ENCODE data around the gene ZNF586.
"Not testable (repeated sequence)": the region's sequence is repeated elsewhere in the genome, so short reads cannot be mapped to it uniquely, and the experiment has no call there.

ZNF586 gene

GRCh38 chr19:57788114-57788692, 18.7 kb downstream of the ZNF586 start:
- Histone ChIP-seq H3K4me1 (ENCODE audit: control insufficient read depth in 5 of 5, insufficient read depth in 5 of 5, low read length in 5 of 5) (no peaks in the 10 kb centered on the region), H3K9me3 (ENCODE audit: control insufficient read depth in 5 of 5, low read length in 5 of 5) (peaks cover 0 to 38% (median 11%) of the 10 kb centered on the region in 5 donors), H3K9ac (ENCODE audit: low read length in 5 of 5) (no peak overlapping the region), H3K36me3 (ENCODE audit: control insufficient read depth in 5 of 5, insufficient read depth in 5 of 5, low read length in 5 of 5) (peaks cover 10 to 43% (median 24%) of the 10 kb centered on the region in 5 donors), H3K27me3 (ENCODE audit: control insufficient read depth in 5 of 5, insufficient read depth in 4 of 5, low read length in 5 of 5) (no peaks in the 10 kb centered on the region), H3K4me3 (ENCODE audit: low read depth in 1 of 5, low read length in 5 of 5) (no peak overlapping the region), H3K27ac (ENCODE audit: low read depth, low read length) (no peak overlapping the region)

DNA sequence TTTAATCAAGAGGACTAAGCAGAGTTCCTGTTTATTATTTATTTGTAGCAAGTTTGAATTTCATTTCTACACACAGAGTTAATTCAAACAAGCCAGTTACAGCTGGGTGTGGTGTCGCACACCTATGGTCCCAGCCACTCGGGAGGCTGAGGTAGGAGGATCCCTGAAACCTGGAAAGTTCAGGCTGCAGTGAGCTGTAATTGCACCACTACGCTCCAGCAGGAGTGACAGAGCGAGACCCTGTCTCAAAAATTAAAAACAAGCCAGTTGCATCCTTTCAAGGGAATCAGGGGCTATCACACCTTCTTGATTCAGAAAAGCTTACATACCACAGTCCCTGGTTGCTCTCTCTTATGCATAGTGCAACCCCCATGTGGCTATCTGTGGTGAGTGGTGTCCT, 19.8 kb downstream of the ZNF586 start:
- Histone ChIP-seq H3K27ac (ENCODE audit: low read depth, low read length) (no peak overlapping the region), H3K36me3 (ENCODE audit: control insufficient read depth in 5 of 5, insufficient read depth in 5 of 5, low read length in 5 of 5) (peaks cover 10 to 43% (median 24%) of the 10 kb centered on the region in 5 donors), H3K9me3 (ENCODE audit: control insufficient read depth in 5 of 5, low read length in 5 of 5) (peaks cover 0 to 38% (median 11%) of the 10 kb centered on the region in 5 donors), H3K4me3 (ENCODE audit: low read depth in 1 of 5, low read length in 5 of 5) (no peak overlapping the region), H3K27me3 (ENCODE audit: control insufficient read depth in 5 of 5, insufficient read depth in 4 of 5, low read length in 5 of 5) (no peaks in the 10 kb centered on the region), H3K9ac (ENCODE audit: low read length in 5 of 5) (no peak overlapping the region), H3K4me1 (ENCODE audit: control insufficient read depth in 5 of 5, insufficient read depth in 5 of 5, low read length in 5 of 5) (no peaks in the 10 kb centered on the region)

DNA sequence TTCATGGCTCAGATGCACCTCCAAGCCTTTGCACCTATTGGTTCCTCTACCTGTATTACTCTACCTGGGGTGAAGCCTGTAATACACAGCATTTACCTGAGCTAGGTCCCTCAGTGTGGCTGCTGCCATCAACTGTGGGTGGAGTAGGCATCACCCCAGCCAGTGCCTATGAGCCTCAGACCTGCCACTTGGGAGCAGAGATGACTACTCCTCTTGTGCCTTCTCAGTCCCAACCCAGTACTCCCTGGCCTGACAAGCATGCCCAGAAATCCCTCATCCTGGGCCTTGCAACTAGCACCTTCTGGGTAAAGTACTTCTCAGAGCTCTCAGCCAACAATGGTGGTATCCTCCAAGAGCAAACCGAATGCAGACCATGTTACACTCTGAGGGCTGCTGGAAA, 27.1 kb downstream of the ZNF586 start:
- H3K9ac ChIP-seq (ENCODE audit: low read length in 5 of 5); H3K4me3 ChIP-seq (ENCODE audit: low read depth in 1 of 5, low read length in 5 of 5); H3K9me3 ChIP-seq (ENCODE audit: control insufficient read depth in 5 of 5, low read length in 5 of 5); H3K27me3 ChIP-seq (ENCODE audit: control insufficient read depth in 5 of 5, insufficient read depth in 4 of 5, low read length in 5 of 5); H3K27ac ChIP-seq (ENCODE audit: low read depth, low read length): not testable (repeated sequence)
- peaks cover 0 to 10% (median 0%) of the 10 kb centered on the region in 5 donors for H3K4me1 ChIP-seq (ENCODE audit: control insufficient read depth in 5 of 5, insufficient read depth in 5 of 5, low read length in 5 of 5)
- peaks cover 5 to 27% (median 16%) of the 10 kb centered on the region in 5 donors for H3K36me3 ChIP-seq (ENCODE audit: control insufficient read depth in 5 of 5, insufficient read depth in 5 of 5, low read length in 5 of 5)

GRCh38 chr19:57800696-57801095, 31.2 kb downstream of the ZNF586 start:
- Histone ChIP-seq H3K9ac (ENCODE audit: low read length in 5 of 5) (no peak overlapping the region), H3K36me3 (ENCODE audit: control insufficient read depth in 5 of 5, insufficient read depth in 5 of 5, low read length in 5 of 5) (peaks cover 0 to 13% (median 5%) of the 10 kb centered on the region in 5 donors), H3K4me1 (ENCODE audit: control insufficient read depth in 5 of 5, insufficient read depth in 5 of 5, low read length in 5 of 5) (peaks cover 0 to 28% (median 21%) of the 10 kb centered on the region in 5 donors)

GRCh38 chr19:57802269-57802668, 32.8 kb downstream of the ZNF586 start:
- H3K4me3 ChIP-seq (ENCODE audit: low read depth in 1 of 5, low read length in 5 of 5): no peak overlapping the region
- H3K27me3 ChIP-seq (ENCODE audit: control insufficient read depth in 5 of 5, insufficient read depth in 4 of 5, low read length in 5 of 5): no peaks in the 10 kb centered on the region
- peaks cover 0 to 3% (median 0%) of the 10 kb centered on the region in 5 donors for H3K36me3 ChIP-seq (ENCODE audit: control insufficient read depth in 5 of 5, insufficient read depth in 5 of 5, low read length in 5 of 5)
- H3K9ac ChIP-seq (ENCODE audit: low read length in 5 of 5): no peak overlapping the region
- H3K9me3 ChIP-seq (ENCODE audit: control insufficient read depth in 5 of 5, low read length in 5 of 5): no peaks in the 10 kb centered on the region
- peaks cover 0 to 29% (median 21%) of the 10 kb centered on the region in 5 donors for H3K4me1 ChIP-seq (ENCODE audit: control insufficient read depth in 5 of 5, insufficient read depth in 5 of 5, low read length in 5 of 5)
- no peak overlapping the region for H3K27ac ChIP-seq (ENCODE audit: low read depth, low read length)

More at GRCh38 chr19:57800696-57801095, 31.2 kb downstream of the ZNF586 start:
- no peaks in the 10 kb centered on the region for H3K9me3 ChIP-seq (ENCODE audit: control insufficient read depth in 5 of 5, low read length in 5 of 5)
- H3K27ac ChIP-seq (ENCODE audit: low read depth, low read length): no peak overlapping the region
- H3K27me3 ChIP-seq (ENCODE audit: control insufficient read depth in 5 of 5, insufficient read depth in 4 of 5, low read length in 5 of 5): no peaks in the 10 kb centered on the region
- no peak overlapping the region for H3K4me3 ChIP-seq (ENCODE audit: low read depth in 1 of 5, low read length in 5 of 5)

DNA sequence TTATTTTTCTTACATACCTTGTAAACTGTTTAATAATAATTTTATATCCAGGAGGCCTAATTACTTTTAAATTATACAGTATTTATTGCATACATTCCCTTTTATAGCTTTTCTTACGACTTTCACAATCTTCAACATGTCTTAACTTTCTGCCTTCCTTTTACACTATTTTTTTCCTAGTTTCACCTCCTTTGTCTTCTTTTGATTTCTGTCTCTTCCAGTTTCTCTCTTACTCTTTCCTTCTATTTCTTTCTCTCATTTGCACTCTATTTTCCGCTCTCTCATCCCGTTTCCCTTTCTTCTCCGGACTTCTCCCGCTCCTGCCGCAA, 33.8 kb downstream of the ZNF586 start:
- Histone ChIP-seq H3K9ac (ENCODE audit: low read length in 5 of 5) (peak overlapping the region; percentile 69 to 93 (median 86)), H3K4me1 (ENCODE audit: control insufficient read depth in 5 of 5, insufficient read depth in 5 of 5, low read length in 5 of 5) (peaks cover 6 to 33% (median 26%) of the 10 kb centered on the region in 5 donors)

GRCh38 chr19:57803594-57804325, 34.3 kb downstream of the ZNF586 start:
- Histone ChIP-seq H3K27me3 (ENCODE audit: control insufficient read depth in 5 of 5, insufficient read depth in 4 of 5, low read length in 5 of 5) (no peaks in the 10 kb centered on the region), H3K4me3 (ENCODE audit: low read depth in 1 of 5, low read length in 5 of 5) (peak overlapping the region; percentile 58 to 87 (median 74)), H3K27ac (ENCODE audit: low read depth, low read length) (peak overlapping the region; percentile 84), H3K9me3 (ENCODE audit: control insufficient read depth in 5 of 5, low read length in 5 of 5) (peaks cover 0 to 2% (median 0%) of the 10 kb centered on the region in 5 donors), H3K4me1 (ENCODE audit: control insufficient read depth in 5 of 5, insufficient read depth in 5 of 5, low read length in 5 of 5) (peaks cover 8 to 30% (median 21%) of the 10 kb centered on the region in 5 donors), H3K36me3 (ENCODE audit: control insufficient read depth in 5 of 5, insufficient read depth in 5 of 5, low read length in 5 of 5) (peaks cover 5 to 15% (median 11%) of the 10 kb centered on the region in 5 donors), H3K9ac (ENCODE audit: low read length in 5 of 5) (peak overlapping the region; percentile 69 to 93 (median 86))

More for the DNA sequence above, 33.8 kb downstream of the ZNF586 start:
- Histone ChIP-seq H3K36me3 (ENCODE audit: control insufficient read depth in 5 of 5, insufficient read depth in 5 of 5, low read length in 5 of 5) (peaks cover 2 to 11% (median 7%) of the 10 kb centered on the region in 5 donors), H3K27me3 (ENCODE audit: control insufficient read depth in 5 of 5, insufficient read depth in 4 of 5, low read length in 5 of 5) (no peaks in the 10 kb centered on the region), H3K9me3 (ENCODE audit: control insufficient read depth in 5 of 5, low read length in 5 of 5) (peaks cover 0 to under 1% (median 0%) of the 10 kb centered on the region in 5 donors), H3K27ac (ENCODE audit: low read depth, low read length) (peak overlapping the region; percentile 84), H3K4me3 (ENCODE audit: low read depth in 1 of 5, low read length in 5 of 5) (peak overlapping the region; percentile 58 to 86 (median 74))

- no peak overlapping the region for H3K4me3 ChIP-seq (ENCODE audit: low read depth in 1 of 5, low read length in 5 of 5)
- peaks cover 0 to 2% (median 0%) of the 10 kb centered on the region in 5 donors for H3K9me3 ChIP-seq (ENCODE audit: control insufficient read depth in 5 of 5, low read length in 5 of 5)
- H3K4me1 ChIP-seq (ENCODE audit: control insufficient read depth in 5 of 5, insufficient read depth in 5 of 5, low read length in 5 of 5): peaks cover 10 to 29% (median 16%) of the 10 kb centered on the region in 5 donors
- no peaks in the 10 kb centered on the region for H3K27me3 ChIP-seq (ENCODE audit: control insufficient read depth in 5 of 5, insufficient read depth in 4 of 5, low read length in 5 of 5)
- H3K27ac ChIP-seq (ENCODE audit: low read depth, low read length): no peak overlapping the region
- peak overlapping the region in 1 of 5 donors; percentile 56 for H3K9ac ChIP-seq (ENCODE audit: low read length in 5 of 5)
- peaks cover 10 to 41% (median 20%) of the 10 kb centered on the region in 5 donors for H3K36me3 ChIP-seq (ENCODE audit: control insufficient read depth in 5 of 5, insufficient read depth in 5 of 5, low read length in 5 of 5)
Observed at GRCh38 chr19:57807541-57807940, 38.1 kb downstream of the ZNF586 start.

DNA sequence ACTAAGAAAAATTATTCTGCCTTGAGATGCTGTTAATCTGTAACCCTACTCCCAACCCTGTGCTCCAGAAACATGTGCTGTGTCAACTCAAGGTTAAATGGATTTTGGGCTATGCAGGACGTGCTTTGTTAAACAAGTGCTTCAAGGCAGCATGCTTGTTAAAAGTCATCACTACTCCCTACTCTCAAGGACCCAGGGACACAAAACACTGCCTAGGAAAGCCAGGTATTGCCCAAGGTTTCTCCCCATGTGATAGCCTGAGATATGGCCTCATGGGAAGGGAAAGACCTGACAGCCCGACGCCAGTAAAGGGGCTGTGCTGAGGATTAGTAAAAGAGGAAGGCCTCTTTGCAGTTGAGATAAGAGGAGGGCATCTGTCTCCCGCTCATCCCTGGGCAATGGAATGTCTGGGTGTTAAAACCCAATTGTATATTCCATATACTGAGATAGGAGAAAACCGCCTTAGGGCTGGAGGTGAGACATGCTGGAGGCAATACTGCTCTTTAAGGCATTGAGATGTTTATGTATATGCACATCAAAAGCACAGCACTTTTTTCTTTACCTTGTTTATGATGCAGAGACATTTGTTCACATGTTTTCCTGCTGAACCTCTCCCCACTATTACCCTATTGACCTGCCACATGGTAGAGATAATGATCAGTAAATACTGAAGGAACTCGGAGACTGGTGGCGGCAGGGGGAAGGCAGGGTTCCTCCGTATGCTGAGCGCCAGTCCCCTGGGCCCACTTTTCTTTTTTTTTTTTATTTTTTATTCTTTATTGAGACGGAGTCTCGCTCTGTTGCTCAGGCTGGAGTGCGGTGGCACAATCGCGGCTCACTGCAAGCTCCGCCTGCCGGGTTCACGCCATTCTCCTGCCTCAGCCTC, 41.2 kb downstream of the ZNF586 start:
- H3K27ac ChIP-seq (ENCODE audit: low read depth, low read length); H3K9me3 ChIP-seq (ENCODE audit: control insufficient read depth in 5 of 5, low read length in 5 of 5); H3K9ac ChIP-seq (ENCODE audit: low read length in 5 of 5); H3K27me3 ChIP-seq (ENCODE audit: control insufficient read depth in 5 of 5, insufficient read depth in 4 of 5, low read length in 5 of 5); H3K4me3 ChIP-seq (ENCODE audit: low read depth in 1 of 5, low read length in 5 of 5): not testable (repeated sequence)
- Histone ChIP-seq H3K4me1 (ENCODE audit: control insufficient read depth in 5 of 5, insufficient read depth in 5 of 5, low read length in 5 of 5) (peaks cover 13 to 26% (median 18%) of the 10 kb centered on the region in 5 donors), H3K36me3 (ENCODE audit: control insufficient read depth in 5 of 5, insufficient read depth in 5 of 5, low read length in 5 of 5) (peaks cover 10 to 45% (median 20%) of the 10 kb centered on the region in 5 donors)

All from subcutaneous abdominal adipose tissue (tissue), 5 donors.